Erythroblast (primary cell): ENCODE data around the gene SMC6.

ENCODE experiments used
- DNase-seq, 2 experiments: peaks; one replicate each; lab custom pipeline; 2025; lab: John Stamatoyannopoulos, UW
- GATA1 ChIP-seq: IDR thresholded peaks from 2 replicates; pipeline ENCODE4 v1.6.1; 2011; ENCODE audit warnings: low read depth, mild to moderate bottlenecking, control low read depth, low read length, moderate library complexity
- POLR2A ChIP-seq: IDR thresholded peaks from 2 replicates; pipeline ENCODE4 v1.6.1; 2011; ENCODE audit warnings: mild to moderate bottlenecking, low read length

Gene SMC6

DNA sequence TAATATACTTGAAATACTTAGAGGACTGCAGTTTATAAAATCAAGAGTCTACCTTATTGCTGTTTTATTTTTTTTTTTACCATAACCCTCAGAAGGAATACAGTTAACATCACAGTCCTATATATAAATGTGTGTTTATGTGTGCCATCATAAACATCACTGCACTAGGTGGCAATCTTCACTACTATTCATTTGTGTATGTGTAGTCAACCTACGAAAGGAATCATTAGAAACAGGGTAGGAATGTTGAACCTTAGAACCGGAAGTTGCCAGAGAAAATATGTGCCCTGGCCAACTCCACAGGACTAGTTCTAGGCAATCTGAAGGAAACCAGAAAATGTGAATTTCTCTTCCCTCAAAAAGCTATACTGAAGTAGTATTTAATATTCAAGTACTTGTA lies 3.7 kb upstream of the SMC6 start:
- no peak for DNase-seq
- TF ChIP-seq POLR2A (no peak), GATA1 (no peak)

DNA sequence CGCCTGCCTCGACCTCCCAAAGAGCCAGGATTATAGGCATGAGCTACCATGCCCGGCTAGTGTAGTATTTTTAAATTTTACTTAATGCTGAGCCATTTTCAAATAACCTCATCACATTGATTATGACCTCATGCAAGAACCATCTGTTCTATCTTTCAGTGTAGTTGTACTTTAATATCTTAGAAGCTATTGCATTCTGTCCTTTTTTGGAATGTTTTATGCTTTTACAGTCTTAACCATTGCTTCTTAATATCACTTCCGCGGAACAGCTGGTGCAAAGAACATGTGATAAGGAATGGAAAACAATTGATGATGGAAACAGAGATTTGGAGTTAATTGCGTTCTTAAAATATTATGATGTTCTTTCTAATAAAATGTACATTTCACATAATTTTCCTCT lies 3.1 kb upstream of the SMC6 start:
- TF ChIP-seq POLR2A = no peak
- no peak for TF ChIP-seq GATA1
- no peak for DNase-seq

DNA sequence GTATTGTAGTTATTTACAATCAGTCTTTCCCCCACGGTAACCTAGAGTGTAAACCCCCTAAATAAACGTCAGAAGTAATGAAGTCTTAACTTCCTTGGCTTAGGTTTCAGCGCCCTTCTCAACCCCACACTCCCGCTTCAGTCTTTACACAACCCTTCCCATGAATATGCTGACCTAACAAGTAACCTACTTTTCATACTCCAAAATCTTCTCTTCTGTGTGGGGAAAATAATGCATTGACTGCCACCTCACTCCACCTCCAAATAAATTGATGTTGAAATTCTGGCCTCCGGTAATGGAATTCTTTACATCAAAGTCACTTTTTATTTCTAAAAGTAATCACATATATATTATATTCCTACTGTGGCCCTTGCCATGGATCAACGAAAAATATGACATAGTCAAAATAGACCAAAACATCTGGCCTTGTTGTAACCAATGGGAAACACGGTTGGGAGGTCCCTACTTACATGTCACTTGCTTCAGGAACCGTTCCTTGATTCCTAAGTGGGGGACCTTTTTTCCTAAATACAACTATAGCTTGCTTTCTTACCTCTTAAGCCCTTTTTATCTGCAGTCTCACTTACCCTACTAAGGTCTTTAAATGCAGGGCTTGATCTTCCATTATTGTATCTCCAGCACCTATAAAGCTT lies 1.3 kb upstream of the SMC6 start:
- peak; percentile 40 to 63 for DNase-seq
- TF ChIP-seq GATA1 = no peak
- TF ChIP-seq POLR2A = no peak

DNA sequence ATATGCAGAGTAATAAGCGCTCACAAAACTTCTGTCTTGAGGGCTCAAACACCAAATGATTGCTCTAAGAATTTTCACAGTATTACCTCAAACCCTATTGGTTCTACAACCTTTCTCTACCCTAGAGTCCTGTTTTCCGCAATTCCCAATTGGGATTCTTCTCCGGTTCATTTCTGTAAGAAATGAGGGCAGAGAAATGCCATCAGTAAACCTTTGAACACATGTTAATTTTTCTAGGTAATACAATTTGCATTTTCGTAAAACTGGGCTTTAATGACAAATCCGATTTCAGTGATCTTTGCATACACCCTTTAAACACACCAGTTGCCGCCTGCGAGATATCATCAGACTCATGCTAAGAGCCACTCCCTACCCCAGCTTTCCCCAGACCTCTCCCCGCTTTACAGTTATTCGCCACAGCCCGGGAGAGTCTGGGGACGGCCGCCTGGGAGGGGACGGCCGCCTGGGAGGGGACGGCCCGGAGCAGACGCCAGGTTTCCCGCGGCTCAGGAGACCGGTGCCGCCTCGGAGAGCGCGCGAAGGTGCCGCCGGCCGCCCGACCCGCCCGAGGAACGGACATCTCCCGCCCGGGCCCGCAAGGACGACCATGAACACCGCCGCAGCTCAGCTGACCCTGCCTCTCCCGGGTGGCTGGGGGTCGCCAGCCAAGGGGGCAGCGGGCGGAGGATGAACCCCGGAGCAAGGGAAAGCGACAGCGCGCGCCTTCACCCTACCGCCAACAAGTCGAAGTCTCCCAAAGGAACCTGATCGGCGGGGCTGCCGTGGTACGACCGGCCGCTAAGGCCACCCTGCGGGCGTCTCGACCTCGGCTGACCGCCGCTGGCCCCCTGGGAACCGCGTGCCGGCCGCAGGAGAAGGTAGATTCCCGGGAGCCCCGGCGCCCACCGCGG lies 463 bp downstream of the SMC6 start:
- DNase-seq = peak; percentile 83 to 84
- TF ChIP-seq POLR2A = no peak
- TF ChIP-seq GATA1 = no peak

DNA sequence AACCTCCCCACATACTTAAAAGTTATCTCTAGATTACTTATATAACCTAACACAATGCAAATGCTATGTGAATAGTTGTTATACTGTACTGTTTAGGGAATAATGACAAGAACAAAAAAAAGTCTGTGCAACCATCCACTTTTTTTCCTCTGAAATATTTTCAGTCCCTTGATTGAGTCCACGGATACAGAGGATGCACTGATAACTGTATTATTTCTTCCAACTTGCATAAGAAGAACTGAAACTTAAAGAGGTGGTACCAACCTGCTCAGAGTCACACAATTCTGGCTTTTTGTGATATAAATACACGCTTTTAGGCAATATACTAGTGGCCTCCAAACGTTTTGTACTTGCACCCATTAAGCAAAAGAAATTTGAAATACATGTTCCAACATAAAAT lies 1.4 kb downstream of the SMC6 start:
- DNase-seq = peak in 1 of 2 experiments; percentile 20
- TF ChIP-seq GATA1 (no peak), POLR2A (no peak)

DNA sequence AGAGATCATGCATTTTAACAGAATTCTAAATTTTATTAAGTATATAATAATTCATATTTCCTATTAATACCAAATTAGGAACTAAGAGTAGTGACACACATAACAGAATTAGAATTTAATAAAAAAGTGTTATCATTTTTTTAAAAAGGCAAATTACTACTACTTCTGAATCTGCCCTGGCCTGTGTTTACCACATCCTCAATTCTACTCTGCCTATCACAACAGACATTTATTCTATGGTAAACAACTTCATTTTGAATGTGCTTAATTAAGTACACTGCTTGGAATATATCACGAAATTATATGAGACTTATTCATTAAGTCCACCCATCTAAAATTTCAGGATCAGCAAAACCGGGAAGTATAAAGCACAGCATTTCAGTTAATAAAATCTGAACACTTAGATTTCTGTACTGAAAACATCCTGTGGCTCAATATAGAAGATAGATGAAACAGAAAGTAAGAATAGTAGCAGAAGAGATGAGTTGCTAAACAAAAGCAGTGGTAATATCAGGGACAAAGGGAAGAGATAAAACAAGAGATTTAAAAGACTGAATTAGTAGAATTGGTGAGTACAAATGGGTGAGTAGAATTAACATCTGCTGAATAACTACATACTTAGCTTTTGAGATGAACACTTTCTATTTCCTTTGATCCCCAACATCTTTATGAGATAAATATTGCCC lies 3.7 kb downstream of the SMC6 start:
- TF ChIP-seq GATA1 (no peak), POLR2A (no peak)
- no peak for DNase-seq

DNA sequence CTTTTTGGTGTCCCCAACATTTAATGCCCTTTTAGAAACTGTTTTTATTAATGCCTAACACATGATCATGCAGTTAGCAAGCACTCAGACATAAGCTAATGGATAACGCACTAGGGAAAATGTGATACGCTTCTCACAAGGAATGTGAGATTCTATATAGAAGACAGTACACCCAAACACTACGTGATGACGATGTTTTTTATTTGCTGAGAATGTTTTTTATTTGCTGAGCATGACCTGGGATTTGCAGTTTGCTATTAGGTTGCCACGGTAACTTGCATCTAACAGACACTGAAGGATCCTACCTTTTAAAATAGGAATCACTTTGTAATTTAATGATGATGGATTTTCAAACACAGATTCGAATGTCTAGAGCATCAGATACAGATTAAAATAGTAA lies 4.9 kb downstream of the SMC6 start:
- no peak for DNase-seq
- TF ChIP-seq GATA1 (no peak), POLR2A (no peak)

DNA sequence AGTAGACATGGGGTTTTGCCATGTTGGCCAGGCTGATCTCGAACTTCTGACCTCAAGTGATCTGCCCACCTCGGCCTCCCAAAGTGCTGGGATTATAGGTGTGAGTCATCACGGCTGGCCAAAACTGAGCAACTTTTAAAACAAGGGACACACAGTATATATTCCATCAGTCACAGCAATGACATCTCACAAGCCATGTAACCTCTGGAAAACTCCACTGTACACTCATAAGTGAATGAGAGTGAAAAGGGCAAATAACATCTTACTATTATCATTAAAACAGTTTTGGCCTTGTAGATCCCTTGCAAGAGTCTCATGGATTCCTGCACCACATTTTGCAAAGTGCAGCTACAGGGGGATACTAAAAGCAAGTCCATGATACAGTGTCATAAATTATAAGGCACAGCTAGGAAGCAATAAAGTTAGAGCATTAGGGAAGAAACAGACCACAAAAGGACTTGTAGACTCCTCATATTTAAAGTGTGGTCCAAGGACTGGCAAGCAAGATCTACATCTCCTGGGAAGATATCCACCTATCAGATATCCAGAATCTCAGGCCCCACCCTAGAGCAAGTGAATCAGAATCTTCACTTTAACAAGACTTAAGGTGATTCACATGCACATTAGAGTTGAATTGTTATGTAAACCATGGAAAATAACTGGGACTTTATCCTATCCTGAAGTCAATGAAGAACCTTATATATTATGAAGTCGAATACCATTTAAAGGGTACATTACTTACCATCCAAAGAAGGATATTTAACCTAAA lies 5.7 kb downstream of the SMC6 start:
- TF ChIP-seq GATA1 = no peak
- TF ChIP-seq POLR2A = no peak
- DNase-seq = no peak

DNA sequence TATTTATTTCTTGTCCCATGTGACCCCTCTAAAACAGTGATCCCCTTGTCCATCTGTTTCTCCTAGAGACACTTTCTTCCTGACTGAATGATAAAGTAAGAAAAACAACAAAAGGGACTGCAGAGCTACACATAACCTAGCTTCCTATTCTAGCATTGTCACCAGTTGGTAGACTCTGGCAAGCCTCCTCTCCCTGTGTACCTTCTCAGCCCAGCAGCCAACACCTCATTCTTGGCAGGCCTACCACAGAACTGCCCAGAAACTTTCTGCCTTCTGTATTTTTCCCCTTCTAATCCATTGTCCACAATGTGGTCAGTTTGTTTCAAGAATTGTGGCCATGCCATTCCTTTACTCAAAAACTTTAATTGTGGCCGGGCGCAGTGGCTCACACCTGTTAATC lies 13.4 kb downstream of the SMC6 start:
- TF ChIP-seq GATA1 (no peak), POLR2A (no peak)
- no peak for DNase-seq

DNA sequence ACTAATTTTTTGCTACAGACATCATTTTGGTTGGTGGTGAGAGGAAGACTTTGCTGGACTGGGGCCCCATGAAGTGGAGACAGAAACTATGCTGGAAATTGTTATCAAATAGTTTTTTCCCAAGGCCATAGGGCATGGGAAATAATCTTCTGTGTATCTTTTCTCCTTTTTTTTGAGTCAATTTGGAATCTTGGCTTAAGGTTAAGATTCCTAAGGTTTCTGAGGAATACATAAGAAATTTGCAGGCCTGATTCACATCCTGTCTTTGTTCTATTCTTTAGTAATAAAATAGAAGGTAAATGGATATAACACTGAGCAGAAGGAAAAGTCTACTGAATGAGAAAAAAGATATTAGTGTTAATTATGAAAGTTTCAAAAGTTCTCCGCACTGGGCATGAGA lies 16.6 kb downstream of the SMC6 start:
- TF ChIP-seq GATA1 (no peak), POLR2A (no peak)
- no peak for DNase-seq

DNA sequence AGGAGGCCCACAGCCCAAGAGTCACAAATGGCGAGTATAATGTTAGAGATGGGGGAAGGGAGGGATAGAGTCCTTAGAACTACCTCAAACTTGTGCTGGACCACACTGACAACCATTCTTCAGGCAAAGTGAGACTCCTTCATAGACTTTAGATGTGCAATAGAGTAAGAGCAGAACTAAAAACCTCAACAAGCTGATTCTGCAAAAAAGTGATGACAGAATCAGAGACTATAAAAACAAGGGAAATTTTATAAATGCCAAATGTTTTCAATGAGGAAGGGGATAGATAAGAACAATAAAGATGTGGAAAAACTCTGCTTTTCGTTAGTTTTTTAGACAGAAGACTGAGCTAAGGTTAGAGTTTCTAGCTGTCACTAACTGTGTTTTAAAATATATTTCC lies 17.7 kb downstream of the SMC6 start:
- TF ChIP-seq GATA1 (no peak), POLR2A (no peak)

DNA sequence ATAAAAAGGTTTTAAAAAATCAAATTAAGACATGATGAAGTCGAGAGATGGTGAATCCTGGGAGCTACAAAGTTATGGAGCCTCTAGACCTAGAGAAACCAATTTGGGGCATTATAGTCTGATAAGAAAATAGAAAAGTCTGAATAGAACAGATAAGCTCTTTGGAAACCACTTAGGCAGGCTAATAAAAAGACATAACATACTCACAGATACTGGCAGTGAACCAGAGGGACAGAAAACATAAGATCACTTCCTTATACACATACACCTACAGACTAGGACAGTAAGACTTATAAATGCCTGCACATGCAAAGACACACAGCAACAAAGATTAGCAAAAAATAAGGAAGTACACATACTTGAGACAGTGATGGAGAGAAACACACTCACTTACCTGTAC lies 20.0 kb downstream of the SMC6 start:
- TF ChIP-seq GATA1 (no peak), POLR2A (no peak)

More for the DNA sequence above, 17.7 kb downstream of the SMC6 start:
- no peak for DNase-seq

DNA sequence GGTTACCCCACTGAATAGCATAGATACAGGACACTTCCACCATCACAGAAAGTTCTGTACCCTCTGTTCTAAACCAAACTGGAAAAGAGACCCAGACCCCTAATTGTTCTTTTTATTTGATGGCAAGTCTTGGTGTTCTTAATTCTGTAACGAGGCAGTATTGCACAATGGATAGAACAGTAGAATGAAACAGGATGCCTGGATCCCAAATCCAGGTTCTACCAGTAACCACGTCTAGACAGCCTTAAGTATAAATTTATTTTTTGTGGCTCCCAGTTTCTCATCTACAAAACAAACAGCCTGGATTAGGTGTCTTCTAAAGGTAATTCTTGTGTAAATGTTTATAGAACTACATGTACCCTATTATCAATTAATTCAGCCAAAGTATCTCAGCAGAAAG lies 23.7 kb downstream of the SMC6 start:
- DNase-seq = no peak
- TF ChIP-seq GATA1 (no peak), POLR2A (no peak)

More for the DNA sequence above, 20.0 kb downstream of the SMC6 start:
- peak; percentile 65 to 85 for DNase-seq
